NCI-H146 treated with DMSO at 0.1 percent for 48 hours (cell line): ENCODE results near the gene SORL1-AS1.
"Not testable (repeated sequence)": the region's sequence is repeated elsewhere in the genome, so short reads cannot be mapped to it uniquely, and the experiment has no call there.

Source experiments
- DNase-seq: peaks from one replicate; lab custom pipeline; 2025; ENCODE audit not compliant: unreplicated experiment; lab: John Stamatoyannopoulos, UW

SORL1-AS1 gene

DNA sequence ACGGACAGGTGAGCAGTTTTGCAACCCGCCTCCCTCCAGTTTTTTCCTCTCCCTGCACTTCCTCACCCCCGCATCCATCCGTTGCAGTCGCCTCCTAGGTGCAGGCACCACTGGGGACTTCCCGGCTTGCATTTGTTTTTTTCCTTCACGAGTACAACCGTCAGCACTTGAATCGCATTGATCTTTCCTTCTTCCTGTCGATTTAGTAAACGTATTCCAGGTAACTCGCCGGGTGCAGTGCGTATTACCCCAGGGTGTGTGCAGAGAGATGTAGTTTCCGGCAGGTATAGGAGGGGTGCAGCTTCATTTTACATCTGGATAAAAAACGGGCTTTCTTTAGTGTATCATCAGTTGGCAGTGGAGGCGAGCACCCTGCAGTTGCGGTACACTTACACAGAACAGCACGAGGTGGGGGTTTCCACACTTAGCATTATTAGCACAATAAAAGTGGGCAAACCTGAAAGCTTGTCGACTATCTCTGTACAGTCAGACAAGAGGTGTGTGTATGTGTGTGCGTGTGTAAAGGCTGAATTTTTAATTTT is at the start of gene SORL1-AS1:
Gene SORL1-AS1, minus strand, starts transcription at position 359 of the 542 bp plus-strand sequence.
- DNase-seq = peak; percentile 59

DNA sequence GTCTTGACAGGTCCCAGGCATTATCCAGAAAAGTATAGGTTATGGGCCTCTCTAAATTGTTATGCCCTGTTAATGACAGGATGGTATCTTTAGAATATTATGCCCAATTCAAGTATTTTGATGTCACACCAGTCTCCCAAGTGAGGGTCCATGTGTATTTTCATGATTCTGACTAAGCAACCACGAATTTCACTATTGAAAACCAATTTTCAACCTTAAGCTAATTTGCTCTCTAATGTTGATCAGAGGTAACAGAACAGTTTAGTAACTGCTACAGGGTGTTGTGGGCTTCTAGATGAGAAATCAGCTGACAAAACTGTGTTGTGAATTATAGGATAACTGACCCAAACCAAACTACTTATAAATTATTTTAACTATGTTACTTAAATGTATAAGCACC is 48.0 kb upstream of the SORL1-AS1 start:
- DNase-seq = no peak

DNA sequence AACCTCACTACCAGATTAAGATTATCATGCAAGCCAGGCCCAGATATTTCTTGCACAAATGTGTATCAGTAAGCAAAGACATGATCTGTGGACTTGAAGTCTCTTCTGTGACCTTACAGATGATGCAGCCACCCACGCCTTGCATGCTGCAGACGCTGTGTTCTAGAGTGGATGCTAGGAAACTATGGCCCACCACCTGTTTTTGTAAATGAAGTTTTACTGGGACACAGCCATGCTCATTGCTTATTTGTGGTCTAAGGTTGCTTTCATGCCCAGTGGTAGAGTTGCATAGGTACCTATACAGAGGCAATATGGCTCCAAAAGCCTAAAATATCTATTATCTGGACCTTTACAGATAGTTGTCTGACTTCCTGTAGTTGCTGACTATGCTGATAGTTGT is 47.5 kb upstream of the SORL1-AS1 start:
- no peak for DNase-seq

DNA sequence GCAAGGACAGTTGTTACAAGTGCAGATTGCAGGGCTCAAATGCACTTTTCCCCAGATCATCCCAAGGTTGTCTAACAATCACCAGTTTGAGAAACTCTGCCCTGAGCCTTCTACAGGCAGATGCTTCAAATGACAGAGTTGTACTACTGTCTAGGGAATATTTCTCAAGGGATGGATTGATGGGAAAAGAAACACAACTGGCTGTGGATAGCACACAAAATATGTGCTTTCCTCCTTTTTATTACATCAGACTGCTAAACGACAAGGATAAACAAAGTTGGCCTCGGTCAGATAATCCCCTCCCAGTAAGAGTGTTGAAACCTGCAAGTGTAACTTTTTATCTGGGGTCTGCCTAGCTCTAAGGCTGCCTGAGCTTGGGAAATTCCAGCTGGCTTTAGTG is 46.6 kb upstream of the SORL1-AS1 start:
- no peak for DNase-seq

DNA sequence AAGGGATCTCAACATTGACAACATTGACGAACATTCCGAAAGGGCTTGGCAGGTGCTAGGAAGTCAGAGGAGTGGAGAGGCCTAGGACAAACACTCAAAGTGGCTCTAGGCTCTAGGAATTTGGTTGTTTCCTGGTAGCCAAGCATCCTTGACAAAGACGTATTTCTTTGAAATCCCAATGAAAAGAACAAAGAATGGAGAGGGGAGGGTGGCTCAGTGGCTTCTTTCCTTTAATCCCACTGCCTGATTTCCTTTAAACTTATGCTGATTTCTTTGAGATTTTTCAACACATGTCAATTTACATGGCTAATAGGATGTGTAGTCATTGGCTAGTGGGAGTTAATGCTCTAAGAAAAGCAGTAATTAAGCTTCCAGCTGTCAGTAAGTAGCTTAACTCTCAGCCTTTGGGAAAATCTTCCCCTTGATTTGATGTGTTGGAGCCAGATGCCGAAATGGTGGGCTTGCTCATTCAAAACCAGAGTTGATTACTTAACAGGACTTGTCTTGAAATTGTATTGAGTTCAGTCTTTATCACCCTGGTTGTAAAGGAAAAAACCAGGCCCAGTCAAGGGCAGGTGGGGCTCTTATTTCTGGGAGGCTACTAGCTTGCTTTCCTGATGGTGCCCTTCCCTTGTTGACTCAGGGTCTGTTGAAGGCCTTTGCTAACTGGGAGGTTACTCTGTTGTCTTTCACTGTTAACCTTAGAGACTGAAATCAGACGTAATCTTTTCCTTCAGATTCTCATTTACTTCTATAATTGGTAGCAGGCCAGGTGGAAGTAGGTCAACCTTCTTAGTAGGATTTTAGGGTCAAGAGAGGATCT is 44.6 kb upstream of the SORL1-AS1 start:
- no peak for DNase-seq

DNA sequence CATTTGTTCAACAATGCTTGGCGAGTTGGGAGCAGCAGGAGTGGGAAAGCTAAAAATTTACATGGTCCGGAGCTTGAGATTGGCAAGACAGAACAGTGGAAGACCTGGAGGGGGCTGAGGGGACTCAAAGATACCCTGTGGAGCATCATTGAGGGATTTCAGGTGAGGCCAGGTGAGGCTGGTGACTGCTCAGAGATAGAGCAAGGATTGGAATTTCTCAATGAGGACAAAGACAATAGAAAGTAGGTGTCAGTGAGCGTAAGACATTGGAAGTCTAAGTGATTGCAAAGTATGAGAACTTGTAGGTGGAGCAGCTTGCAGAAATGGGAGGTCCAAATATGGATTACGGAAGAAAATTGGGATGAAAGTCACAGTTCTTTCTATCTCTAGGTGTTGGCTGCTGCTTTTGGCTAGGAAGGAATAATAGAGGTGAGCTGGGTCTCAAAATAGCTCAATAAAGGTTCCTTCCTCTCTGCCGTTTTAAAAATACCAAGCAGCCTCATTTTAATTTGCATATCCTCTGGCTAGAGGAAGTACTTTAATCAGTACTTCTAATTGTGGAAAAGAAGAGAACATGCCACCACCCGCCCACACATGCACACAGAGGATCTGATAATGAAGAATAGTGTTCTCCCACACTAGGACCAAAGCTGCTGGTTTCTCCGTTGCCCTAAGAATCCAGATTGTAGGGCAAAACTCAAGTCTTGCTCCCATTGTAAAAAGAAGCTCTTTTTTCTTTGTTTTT is 41.8 kb upstream of the SORL1-AS1 start:
- DNase-seq = no peak

DNA sequence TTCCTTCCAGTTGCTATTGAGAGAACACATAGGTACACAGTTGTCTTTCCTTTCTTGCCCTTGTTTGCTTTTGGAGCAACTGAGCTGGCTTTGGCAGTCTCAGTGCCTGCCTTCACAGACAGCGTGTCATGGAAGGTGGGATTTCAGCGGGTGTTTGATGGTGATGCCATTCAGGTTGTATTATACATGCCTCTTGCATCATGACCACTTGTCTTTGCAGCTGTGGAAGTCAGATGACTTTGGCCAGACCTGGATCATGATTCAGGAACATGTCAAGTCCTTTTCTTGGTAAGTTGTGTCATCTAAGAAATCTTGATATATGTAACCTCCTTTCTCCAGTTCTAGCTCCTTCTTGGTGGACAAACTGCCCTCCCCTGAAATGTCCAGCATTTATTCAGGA is 37.1 kb upstream of the SORL1-AS1 start:
- no peak for DNase-seq

DNA sequence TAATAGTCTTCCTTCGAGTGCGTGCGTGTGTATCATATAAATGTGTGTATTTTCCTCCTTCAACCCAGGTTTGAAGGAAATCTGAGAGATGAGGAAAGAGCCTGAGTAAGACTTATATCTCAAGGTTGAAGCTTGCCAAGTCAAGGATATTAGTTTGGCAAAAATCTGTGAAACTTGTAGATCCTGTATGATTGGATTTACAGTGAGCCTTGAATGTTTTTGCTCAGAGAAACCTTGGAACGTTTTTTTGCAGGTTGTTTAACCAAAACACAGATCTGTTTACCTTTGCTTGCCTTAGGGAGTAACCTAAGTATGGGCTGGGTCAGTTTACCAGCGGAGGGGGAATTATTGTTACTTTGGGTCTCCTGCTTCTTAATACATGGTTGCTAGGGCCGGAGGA is 35.9 kb upstream of the SORL1-AS1 start:
- DNase-seq = no peak

DNA sequence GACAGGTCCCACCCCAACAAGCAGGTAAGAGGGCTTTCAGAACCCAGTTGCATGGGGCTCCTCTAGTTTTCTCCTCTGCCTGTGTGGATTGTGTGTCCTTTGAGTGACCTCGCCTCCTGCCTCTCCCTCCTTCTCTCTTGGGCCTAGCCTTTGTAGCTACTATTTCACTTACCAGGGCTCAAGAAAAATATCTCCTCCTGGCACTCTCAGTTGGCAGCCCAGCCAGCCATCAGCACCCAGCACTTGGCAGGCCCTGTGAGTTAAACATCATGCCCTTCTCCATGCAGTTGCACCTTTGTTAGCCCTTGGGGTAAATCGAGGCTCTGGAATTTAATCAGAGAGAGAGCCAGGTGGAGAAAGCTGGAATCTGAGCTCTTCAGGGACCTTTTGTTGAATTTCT is 35.4 kb upstream of the SORL1-AS1 start:
- no peak for DNase-seq

DNA sequence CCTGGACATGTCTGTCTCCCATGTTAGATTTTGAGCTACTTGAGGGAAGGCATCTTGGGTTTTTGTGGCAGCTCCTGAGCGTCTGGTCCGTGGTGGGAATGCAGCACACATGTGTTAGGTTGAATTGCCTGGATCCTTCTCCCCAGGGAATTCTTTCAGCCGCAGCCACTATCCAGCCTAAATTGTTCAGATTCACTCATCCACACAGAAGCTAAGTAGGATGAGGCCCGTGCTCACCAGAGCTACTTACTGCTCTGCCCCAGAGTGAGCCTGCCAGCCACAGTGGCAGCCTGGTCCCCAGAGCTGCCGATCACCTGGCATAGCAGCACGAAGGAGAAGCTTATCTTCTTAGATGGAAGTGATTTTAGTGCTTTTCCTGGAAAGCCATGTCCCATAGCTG is 34.4 kb upstream of the SORL1-AS1 start:
- no peak for DNase-seq

DNA sequence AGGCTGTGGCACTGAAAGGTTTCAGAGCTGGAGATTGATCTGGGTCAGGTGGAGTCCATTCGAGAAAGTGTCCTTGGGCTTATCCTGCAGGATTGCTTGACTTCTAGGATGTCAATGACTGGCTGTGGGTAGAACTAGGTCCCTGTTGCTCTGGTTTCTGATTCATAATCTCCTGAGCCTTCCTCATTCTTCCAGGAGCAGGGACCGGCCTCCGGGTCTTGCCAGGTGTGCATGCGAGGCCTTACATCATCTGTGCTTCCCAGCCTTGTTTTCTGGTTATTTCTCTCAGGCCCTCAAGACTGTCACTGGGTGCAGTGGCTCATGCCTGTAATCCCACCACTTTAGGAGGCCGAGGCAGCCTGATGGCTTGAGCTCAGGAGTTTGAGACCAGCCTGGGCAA is 33.3 kb upstream of the SORL1-AS1 start:
- DNase-seq = no peak

DNA sequence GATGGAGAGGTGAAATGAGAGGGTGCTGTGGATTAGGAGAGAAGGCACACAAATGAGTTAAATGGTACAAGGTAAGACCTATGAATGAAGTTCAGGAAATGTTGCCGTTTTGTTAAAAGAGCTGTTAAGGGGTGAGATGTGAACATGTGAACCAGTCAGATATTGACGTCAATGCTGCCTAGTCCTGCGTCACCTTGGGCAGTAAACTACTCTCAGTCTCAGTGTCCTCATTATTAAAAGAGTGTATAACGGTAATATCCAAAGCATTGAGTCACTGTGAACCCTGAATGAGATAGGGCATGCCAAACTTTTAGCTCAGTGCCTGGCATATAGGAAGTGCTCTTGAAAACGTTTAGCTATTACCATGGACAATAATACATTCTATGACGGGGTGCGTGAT is 32.4 kb upstream of the SORL1-AS1 start:
- no peak for DNase-seq

DNA sequence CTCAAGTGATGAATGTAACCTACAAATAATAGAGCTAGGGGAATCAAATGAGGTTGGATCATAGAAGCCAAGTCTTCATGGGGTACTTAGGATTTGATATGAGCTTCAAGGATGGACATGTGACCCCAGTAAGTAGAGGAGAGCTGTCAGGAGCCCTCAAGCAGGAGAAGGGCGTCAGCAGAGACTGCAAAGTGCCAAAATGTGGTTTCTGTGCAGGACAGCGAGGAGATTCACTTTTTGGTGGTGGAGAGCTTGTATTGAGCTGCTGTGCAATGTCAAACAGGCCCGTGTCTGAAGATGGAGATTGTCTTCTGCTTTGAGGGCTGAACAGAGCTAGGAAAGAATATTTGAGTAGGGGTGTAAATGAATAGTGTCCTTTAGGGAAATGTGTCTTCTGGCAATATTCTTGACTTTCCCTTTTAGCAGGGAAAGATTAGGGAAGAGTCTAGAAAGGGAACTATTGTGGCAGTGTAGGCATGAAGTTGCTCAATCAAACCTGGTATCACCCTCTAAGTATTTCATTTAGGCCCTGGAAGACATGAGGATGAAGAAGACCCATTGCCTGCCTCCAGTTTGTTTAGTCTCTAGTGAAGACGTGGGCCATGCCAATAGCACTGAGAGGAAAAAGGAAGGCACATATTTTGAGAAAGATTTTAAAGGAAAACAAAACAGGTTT is 31.2 kb upstream of the SORL1-AS1 start:
- DNase-seq = no peak

DNA sequence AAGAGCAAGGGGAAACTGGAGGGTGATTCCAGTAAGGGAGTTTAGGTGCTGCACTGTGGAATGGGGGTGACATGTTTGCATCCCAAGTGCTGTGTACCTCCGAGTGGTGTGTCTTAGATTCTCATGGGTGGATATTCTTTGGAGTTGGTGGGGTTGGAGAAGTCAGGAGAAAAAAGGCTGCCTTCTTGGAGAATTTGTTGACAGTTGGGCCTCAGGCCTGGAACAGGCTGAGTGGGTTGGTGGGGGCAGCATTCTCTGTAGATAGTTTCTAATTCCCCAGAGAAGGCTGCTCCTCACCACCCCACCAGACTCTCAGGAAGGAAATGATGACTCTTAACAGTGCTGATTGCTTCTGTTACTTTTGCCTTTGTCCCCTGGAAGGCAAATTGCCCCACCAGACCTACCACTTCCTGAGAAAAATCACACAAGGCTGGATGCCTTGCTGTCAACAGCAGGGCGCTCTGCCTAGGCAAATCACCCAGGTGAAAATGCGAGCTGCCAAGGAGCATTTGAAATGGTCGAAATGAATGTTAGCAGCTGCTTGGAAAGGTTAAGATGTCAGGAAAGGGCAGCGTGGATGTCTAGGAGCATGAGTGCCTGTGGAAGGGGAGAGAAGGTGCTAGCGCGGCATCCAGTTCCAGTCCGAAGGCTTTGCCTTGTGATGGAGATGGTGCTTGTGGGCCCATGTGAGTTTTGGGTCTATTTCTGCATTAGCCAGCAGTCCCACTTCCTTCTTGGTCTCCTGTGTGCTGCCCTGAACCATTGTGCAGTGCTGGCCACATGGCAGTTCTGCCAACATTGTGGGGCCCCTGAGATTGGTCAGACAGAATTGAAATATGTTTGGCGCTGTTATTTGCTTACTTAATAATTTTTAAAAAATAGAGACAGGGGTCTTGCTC is 29.7 kb upstream of the SORL1-AS1 start:
- no peak for DNase-seq

DNA sequence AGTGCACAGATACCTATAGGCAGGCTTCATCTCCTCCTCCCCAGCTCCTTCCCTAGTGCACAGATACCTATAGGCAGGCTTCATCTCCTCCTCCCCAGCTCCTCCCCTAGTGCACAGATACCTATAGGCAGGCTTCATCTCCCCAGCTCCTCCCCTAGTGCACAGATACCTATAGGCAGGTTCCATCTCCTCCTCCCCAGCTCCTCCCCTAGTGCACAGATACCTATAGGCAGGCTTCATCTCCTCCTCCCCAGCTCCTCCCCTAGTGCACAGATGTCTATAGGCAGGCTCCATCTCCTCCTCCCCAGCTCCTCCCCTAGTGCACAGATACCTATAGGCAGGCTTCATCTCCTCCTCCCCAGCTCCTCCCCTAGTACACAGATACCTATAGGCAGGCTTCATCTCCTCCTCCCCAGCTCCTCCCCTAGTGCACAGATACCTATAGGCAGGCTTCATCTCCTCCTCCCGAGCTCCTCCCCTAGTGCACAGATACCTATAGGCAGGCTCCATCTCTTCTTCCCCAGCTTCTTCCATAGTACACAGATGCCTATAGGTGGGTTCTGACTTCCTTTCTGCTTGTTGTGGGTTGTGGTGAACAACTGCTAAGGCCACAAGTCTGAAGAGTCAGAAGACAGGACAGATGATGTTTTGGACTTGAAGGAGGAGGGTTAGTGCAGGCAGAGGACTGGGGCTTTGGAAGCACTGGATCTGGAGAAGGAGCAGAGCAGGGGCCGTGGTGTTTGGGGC is 28.9 kb upstream of the SORL1-AS1 start:
- not testable (repeated sequence) for DNase-seq

DNA sequence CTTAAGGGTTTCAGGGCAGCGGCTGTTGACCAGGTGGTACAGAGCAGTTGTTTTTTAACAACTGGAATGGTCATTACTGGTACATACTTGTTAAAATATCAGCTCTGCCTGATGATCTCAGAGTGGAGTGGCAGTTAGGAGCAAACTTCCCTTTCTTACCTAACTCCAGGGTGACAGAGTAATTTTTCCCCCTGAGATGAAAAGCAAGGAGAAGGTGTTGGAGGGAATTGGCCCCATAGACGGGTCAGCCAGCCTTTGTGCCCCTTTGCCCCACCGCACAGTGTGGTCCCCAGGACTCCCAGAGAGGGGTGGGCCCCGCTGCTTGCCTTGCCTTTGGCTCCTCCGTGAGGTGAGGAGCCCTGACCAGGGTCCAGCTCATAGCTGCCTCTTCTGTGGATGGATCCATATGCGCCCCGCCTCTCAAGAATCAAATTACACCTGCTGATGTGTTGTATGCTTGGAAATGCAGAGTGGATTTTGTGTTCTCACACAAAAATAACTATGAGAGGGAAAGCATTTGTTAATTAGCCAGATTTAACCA is 27.0 kb upstream of the SORL1-AS1 start:
- no peak for DNase-seq

DNA sequence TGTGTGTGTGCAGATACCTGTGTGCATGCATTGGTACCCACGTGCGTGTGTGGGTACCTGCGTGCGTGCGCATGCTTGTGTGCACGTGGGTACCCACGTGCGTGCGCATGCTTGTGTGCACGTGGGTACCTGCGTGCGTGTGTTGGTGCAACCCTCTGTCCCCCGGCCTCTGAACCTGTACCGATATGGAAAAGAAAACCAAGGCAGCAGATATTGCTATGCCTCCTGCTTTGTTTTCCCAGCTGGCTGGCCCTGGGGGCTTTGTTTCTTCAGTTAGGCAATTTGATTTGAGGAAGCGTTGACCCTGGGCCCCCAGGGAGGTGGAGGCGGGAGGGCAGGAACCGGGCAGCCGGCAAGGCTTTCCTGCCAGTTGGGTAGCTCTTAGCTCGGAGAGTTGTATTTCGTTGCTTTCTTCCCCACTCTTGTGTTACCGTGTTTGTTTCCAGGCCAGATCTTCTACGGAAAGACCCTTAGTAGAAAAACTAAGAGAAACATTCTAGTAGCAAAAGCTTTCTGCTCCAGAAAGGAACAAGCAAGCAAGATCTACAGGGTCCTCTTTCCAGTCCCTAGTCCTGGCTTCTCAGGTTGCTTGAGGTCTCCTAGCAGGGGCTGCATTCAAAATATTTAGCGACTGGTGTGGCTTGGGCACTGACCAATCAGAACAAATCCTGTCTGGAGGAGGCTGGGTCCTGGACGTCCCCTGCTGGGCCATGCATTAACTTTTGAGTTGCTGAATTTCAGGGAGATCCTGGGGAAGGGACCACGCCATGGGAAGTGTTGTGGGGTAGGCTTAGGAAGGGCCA is 26.3 kb upstream of the SORL1-AS1 start:
- DNase-seq = no peak

DNA sequence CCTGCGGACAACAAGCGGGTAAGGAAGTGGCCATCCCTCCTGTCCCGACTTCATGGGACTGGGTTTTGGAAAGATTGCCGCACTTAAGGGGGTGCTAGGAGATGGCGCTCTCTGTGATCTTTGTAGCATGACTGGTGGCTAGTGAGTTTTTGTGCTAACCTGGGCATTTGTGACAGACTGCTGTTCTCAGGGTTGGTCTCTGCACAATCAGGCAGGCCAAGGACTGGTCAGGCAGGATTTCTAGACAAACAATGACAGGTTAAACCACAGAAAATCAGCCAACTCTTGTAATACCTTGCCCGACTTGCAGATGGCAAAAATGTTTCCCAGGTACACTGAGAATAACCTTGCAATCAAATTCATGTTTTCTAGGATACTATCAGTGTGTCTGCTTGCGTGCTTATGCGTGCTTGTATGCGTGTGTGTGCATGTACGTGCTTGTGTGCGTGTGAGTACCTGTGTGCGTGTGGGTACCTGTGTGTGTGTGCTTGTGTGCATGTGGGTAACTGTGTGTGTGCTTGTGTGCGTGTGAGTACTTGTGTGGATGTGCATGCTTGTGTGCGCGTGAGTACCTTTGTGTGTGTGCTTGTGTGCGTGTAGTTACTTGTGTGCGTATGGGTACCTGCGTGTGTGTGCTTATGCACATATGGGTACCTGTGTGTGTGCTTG is 25.6 kb upstream of the SORL1-AS1 start:
- no peak for DNase-seq
